H1 (cell line): ENCODE measurements around the gene FOXL3. TPM values are rescaled to one million over a fixed set of nuclear protein-coding genes. Genes with fewer than 3 reads are reported as not detected.

Experiments used
- CTCF ChIA-PET: fragments of 300-600 bp; sonication (Branson Sonifier 250); formaldehyde crosslinking; loops from one replicate; lab custom pipeline; 2021; ENCODE audit not compliant: partially characterized antibody; lab: Charles Lee
- POLR2A ChIA-PET: fragments of 300-600 bp; sonication (Branson Sonifier 250); formaldehyde crosslinking; loops from one replicate; lab custom pipeline; 2021; ENCODE audit warnings: inconsistent platforms; ENCODE audit not compliant: partially characterized antibody; lab: Charles Lee
- DNase-seq, 2 experiments: peaks; one replicate each; pipeline versions ENCODE4 v3.0.0 to v3.0.0-alpha.2; 2010 to 2022; ENCODE audit warnings: low spot score in 2 of 2, low read depth in 1 of 2, mixed read lengths in 1 of 2
- FAIRE-seq: peaks from 2 replicates; lab custom pipeline; 2011; peaks lifted over from hg19 to GRCh38; lab: Jason Lieb, UNC
- H2AFZ ChIP-seq: 2 replicates; pipeline ENCODE4 v1.8.1; 2012; ENCODE audit warnings: low read length, inconsistent platforms
- H2AK5ac ChIP-seq: 2 replicates; pipeline ENCODE4 v1.6.1; 2013; ENCODE audit warnings: low read depth, low read length
- H2BK120ac ChIP-seq: replicated peaks from 2 replicates; pipeline ENCODE3; 2013; ENCODE audit warnings: low read depth, low read length, inconsistent platforms
- H2BK12ac ChIP-seq: 2 replicates; pipeline ENCODE4 v1.6.1; 2013; ENCODE audit warnings: low read depth, low read length
- H2BK15ac ChIP-seq: 2 replicates; pipeline ENCODE4 v1.6.1; 2013; ENCODE audit warnings: low read length
- H2BK20ac ChIP-seq: 2 replicates; pipeline ENCODE4 v1.6.1; 2013; ENCODE audit warnings: low read length
- H2BK5ac ChIP-seq: 2 replicates; pipeline ENCODE4 v1.6.1; 2013; ENCODE audit warnings: low read depth, low read length
- H3K14ac ChIP-seq: 2 replicates; pipeline ENCODE4 v1.6.1; 2013; ENCODE audit warnings: inconsistent platforms; ENCODE audit not compliant: insufficient read length
- H3K18ac ChIP-seq: 2 replicates; pipeline ENCODE4 v1.6.1; 2013; ENCODE audit warnings: low read length; ENCODE audit errors: extremely low read depth
- H3K23ac ChIP-seq: 2 replicates; pipeline ENCODE4 v1.6.1; 2013; ENCODE audit warnings: inconsistent platforms; ENCODE audit not compliant: insufficient read length
- H3K23me2 ChIP-seq: 2 replicates; pipeline ENCODE4 v1.6.1; 2013; ENCODE audit warnings: low read depth, low read length
- H3K27ac ChIP-seq: 2 replicates; pipeline ENCODE4 v1.6.1; 2011; ENCODE audit warnings: low read depth, low read length, inconsistent platforms
- H3K27me3 ChIP-seq, 4 experiments: replicated peaks in 1 of 4; 1 replicate in 1 of 4; 2 replicates in 3 of 4; pipeline versions ENCODE4 v1.6.1 to v1.8.1; 2011 to 2013; ENCODE audit warnings: low read length in 3 of 4, mild to moderate bottlenecking in 3 of 4, inconsistent platforms in 2 of 4, mixed read lengths in 2 of 4, moderate library complexity in 1 of 4; ENCODE audit not compliant: control insufficient read depth in 3 of 4, insufficient read depth in 3 of 4; ENCODE audit errors: extremely low read depth in 1 of 4
- H3K36me3 ChIP-seq, 4 experiments: 2 replicates each; pipeline versions ENCODE4 v1.6.1 to v1.8.1; 2011 to 2013; ENCODE audit warnings: mild to moderate bottlenecking in 4 of 4, low read length in 3 of 4, moderate library complexity in 2 of 4, control low read depth in 1 of 4, inconsistent platforms in 1 of 4; ENCODE audit not compliant: insufficient read depth in 4 of 4, control insufficient read depth in 2 of 4
- H3K4ac ChIP-seq: replicated peaks from 2 replicates; pipeline ENCODE3; 2013; ENCODE audit warnings: low read length, low read depth, mixed read lengths, inconsistent platforms; ENCODE audit not compliant: insufficient read length
- H3K4me1 ChIP-seq, 4 experiments: replicated peaks in 1 of 4; 1 replicate in 1 of 4; 2 replicates in 3 of 4; pipeline versions ENCODE4 v1.6.1 to v1.8.1; 2011 to 2013; ENCODE audit warnings: low read length in 3 of 4, inconsistent platforms in 2 of 4, mixed read lengths in 1 of 4; ENCODE audit not compliant: insufficient read depth in 4 of 4, control insufficient read depth in 3 of 4
- H3K4me2 ChIP-seq, 2 experiments: 2 replicates each; pipeline versions ENCODE4 v1.6.1 to v1.8.1; 2011 to 2013; ENCODE audit warnings: low read depth in 2 of 2, low read length in 2 of 2, control low read depth in 1 of 2, inconsistent platforms in 1 of 2, mild to moderate bottlenecking in 1 of 2; ENCODE audit not compliant: insufficient read depth in 1 of 2
- H3K4me3 ChIP-seq, 4 experiments: fragments of 200-600, 300-600 bp in 1 of 4; sonication (generic), shearing (Covaris generic), sonication (Bioruptor Twin) in 1 of 4; 2 replicates each; pipeline versions ENCODE4 v1.5.1 to v1.8.1; 2011 to 2016; ENCODE audit warnings: low read length in 4 of 4, low read depth in 3 of 4, control low read depth in 2 of 4, inconsistent platforms in 2 of 4, mild to moderate bottlenecking in 2 of 4, mixed read lengths in 1 of 4, moderate library complexity in 1 of 4; ENCODE audit not compliant: insufficient read depth in 2 of 4; ENCODE audit errors: extremely low read depth in 1 of 4
- H3K56ac ChIP-seq: replicated peaks from 2 replicates; pipeline ENCODE3; 2013; ENCODE audit warnings: low read depth, mild to moderate bottlenecking, mixed read lengths, low read length, inconsistent platforms; ENCODE audit not compliant: insufficient read length
- H3K79me1 ChIP-seq: 2 replicates; pipeline ENCODE4 v1.6.1; 2013; ENCODE audit warnings: low read depth, low read length, control low read depth
- H3K79me2 ChIP-seq, 2 experiments: 2 replicates each; pipeline versions ENCODE4 v1.6.1 to v1.8.1; 2012 to 2013; ENCODE audit warnings: low read length in 2 of 2, mild to moderate bottlenecking in 2 of 2, inconsistent platforms in 1 of 2; ENCODE audit not compliant: insufficient read depth in 2 of 2, control insufficient read depth in 1 of 2
- H3K9ac ChIP-seq, 4 experiments: replicated peaks in 1 of 4; 1 replicate in 1 of 4; 2 replicates in 3 of 4; pipeline versions ENCODE4 v1.6.1 to v1.8.1; 2011 to 2013; ENCODE audit warnings: low read depth in 3 of 4, low read length in 3 of 4, control low read depth in 2 of 4, mild to moderate bottlenecking in 2 of 4, moderate library complexity in 2 of 4, inconsistent platforms in 1 of 4; ENCODE audit errors: extremely low read depth in 1 of 4
- H3K9me3 ChIP-seq, 2 experiments: 2 replicates each; pipeline versions ENCODE4 v1.6.1 to v1.8.1; 2012 to 2013; ENCODE audit warnings: mild to moderate bottlenecking in 2 of 2, moderate library complexity in 2 of 2, control low read depth in 1 of 2, inconsistent platforms in 1 of 2, low read depth in 1 of 2, low read length in 1 of 2, mixed read lengths in 1 of 2; ENCODE audit not compliant: insufficient read depth in 2 of 2
- H4K20me1 ChIP-seq, 2 experiments: replicated peaks in 1 of 2; 2 replicates each; pipeline versions ENCODE3 to v1.8.1; 2011 to 2013; ENCODE audit warnings: inconsistent platforms in 2 of 2, low read length in 2 of 2, mild to moderate bottlenecking in 1 of 2; ENCODE audit not compliant: insufficient read depth in 2 of 2, control insufficient read depth in 1 of 2
- H4K5ac ChIP-seq: 2 replicates; pipeline ENCODE4 v1.6.1; 2013; ENCODE audit warnings: low read length, low read depth, mixed read lengths, inconsistent platforms; ENCODE audit not compliant: insufficient read length
- H4K8ac ChIP-seq: 2 replicates; pipeline ENCODE4 v1.8.0; 2013; ENCODE audit warnings: mild to moderate bottlenecking, moderate library complexity, low read length, inconsistent platforms; ENCODE audit not compliant: insufficient read depth; ENCODE audit errors: extremely low read depth
- H4K91ac ChIP-seq: replicated peaks from 2 replicates; pipeline ENCODE3; 2013; ENCODE audit warnings: low read length, mixed read lengths, inconsistent platforms; ENCODE audit not compliant: insufficient read length
- ASH2L ChIP-seq: fragments of 200-600, 300-600 bp; sonication (generic); IDR thresholded peaks from one replicate; pipeline ENCODE4 v1.7.1; 2017; ENCODE audit warnings: low read length
- CREB1 ChIP-seq: IDR thresholded peaks from 2 replicates; pipeline ENCODE4 v1.6.1; 2012; ENCODE audit warnings: inconsistent platforms
- FOSL1 ChIP-seq: IDR thresholded peaks from 2 replicates; pipeline ENCODE4 v1.6.1; 2011; ENCODE audit warnings: mild to moderate bottlenecking, low read depth, low read length, moderate library complexity; ENCODE audit not compliant: insufficient read depth
- KDM1A ChIP-seq: fragments of 200-600, 300-600 bp; sonication (generic); IDR thresholded peaks from 2 replicates; pipeline ENCODE4 v1.7.1; 2016; ENCODE audit warnings: mild to moderate bottlenecking, low read length, borderline replicate concordance
- KDM5A ChIP-seq: fragments of 200-600 bp; IDR thresholded peaks from 2 replicates; pipeline ENCODE4 v1.7.1; 2012; ENCODE audit warnings: mild to moderate bottlenecking, low read length, inconsistent platforms, mixed read lengths
- POLR2AphosphoS5 ChIP-seq: IDR thresholded peaks from 2 replicates; pipeline ENCODE4 v1.6.1; 2011; ENCODE audit warnings: low read depth, low read length
- RBBP5 ChIP-seq: IDR thresholded peaks from 2 replicates; pipeline ENCODE4 v1.7.1; 2012; ENCODE audit warnings: low read depth, mild to moderate bottlenecking, inconsistent platforms, low read length, moderate library complexity, borderline replicate concordance
- RXRA ChIP-seq: IDR thresholded peaks from 2 replicates; pipeline ENCODE4 v1.6.1; 2011; ENCODE audit warnings: low read depth, mild to moderate bottlenecking, low read length, moderate library complexity; ENCODE audit not compliant: insufficient read depth
- SAP30 ChIP-seq: fragments of 300-600 bp; sonication (generic); IDR thresholded peaks from 2 replicates; pipeline ENCODE4 v1.7.1; 2012; ENCODE audit warnings: low read length, moderate library complexity, mild to moderate bottlenecking, inconsistent platforms; ENCODE audit not compliant: insufficient read depth, insufficient replicate concordance
- SRF ChIP-seq: IDR thresholded peaks from 2 replicates; pipeline ENCODE4 v1.6.1; 2011; ENCODE audit warnings: mild to moderate bottlenecking, low read depth, low read length, moderate library complexity
- ZNF274 ChIP-seq: IDR thresholded peaks from 2 replicates; pipeline ENCODE4 v1.7.0; 2012; ENCODE audit warnings: low read length, borderline replicate concordance; ENCODE audit errors: extremely low read depth
- WGBS, 2 experiments: shearing (Covaris generic) in 1 of 2; methylation state at CpG; one replicate each; pipeline versions ENCODE4 v1.1.6 to v1.1.7; 2013 to 2015; ENCODE audit warnings: low lambda C conversion rate in 2 of 2, mixed read lengths in 2 of 2, inconsistent platforms in 1 of 2, low coverage in 1 of 2, missing lambda C conversion rate in 1 of 2; ENCODE audit not compliant: insufficient replicate concordance in 2 of 2, insufficient coverage in 1 of 2, insufficient read length in 1 of 2; ENCODE audit errors: extremely low coverage in 1 of 2, missing lambda C conversion rate in 1 of 2; 5-methylcytosine and 5-hydroxymethylcytosine counted together
- polyA plus RNA-seq, 7 experiments: library from polyadenylated mRNA; depleted of rRNA in 3 of 7; stranded (reverse) in 5 of 7; unstranded in 2 of 7; fragments of >200 nt in 5 of 7; fragments of 200-250 nt in 2 of 7; gene quantifications; 1 replicate in 5 of 7; 2 replicates in 1 of 7; 4 replicates in 1 of 7; pipeline versions ENCODE4 v1.2.1 to v1.2.3, GENCODE V29; 2011 to 2013; ENCODE audit warnings: missing spikeins in 2 of 7, mixed read lengths in 2 of 7
- total RNA-seq: library from RNA; stranded (reverse); fragmentation: NEBNext Ultra II Directional; extraction: Animal tissue kit (Norgen Biotek cat#: 25700); gene quantifications from 2 replicates; pipeline ENCODE4 v1.2.1, GENCODE V29; 2021
- TF ChIP-seq, protein P1 (sequence below): IDR thresholded peaks from 2 replicates; pipeline ENCODE4 v1.6.1; 2011; ENCODE audit warnings: low read depth, mild to moderate bottlenecking, low read length; ENCODE audit not compliant: insufficient read depth
- TF ChIP-seq, protein P2 (sequence below): IDR thresholded peaks from 2 replicates; pipeline ENCODE4 v1.6.1; 2012; ENCODE audit warnings: inconsistent platforms

The FOXL3 gene
- total and polyA plus RNA-seq, 2 of the 8 experiments (the other 6 are each of a cell fraction or from before 2014, with no cell fraction given) = not detected

DNA sequence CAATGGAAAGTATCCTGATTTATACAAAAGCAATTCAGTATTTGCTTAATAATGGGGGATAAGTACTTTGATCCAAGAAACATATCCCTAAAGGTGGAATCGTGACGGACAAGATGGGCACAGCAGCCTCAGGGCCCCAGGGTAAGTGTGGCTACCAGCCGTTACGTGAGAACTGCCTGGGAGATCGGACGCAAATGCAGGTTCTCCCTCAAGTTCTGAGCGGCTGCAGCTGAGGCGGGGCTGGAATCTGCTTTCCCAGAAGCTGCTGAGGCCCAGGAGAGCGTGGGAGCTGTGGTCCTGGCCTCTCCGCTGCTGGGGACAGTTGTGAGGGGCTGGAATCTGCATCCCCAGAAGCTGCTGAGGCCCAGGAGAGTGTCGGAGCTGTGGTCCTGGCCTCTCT, 13.5 kb downstream of the FOXL3 start:
- no peak overlapping the region for H4K91ac ChIP-seq
- H2AK5ac ChIP-seq = no peak overlapping the region
- ChIA-PET CTCF (no interaction called here), POLR2A (no interaction called here)
- DNase-seq (no peak), FAIRE-seq (no peak)
- no peak overlapping the region for H2BK5ac ChIP-seq
- no peak overlapping the region for H3K4ac ChIP-seq
- no peak overlapping the region for H2BK15ac ChIP-seq
- no peak overlapping the region for H3K27ac ChIP-seq
- no peaks in the 10 kb centered on the region for H3K4me1 ChIP-seq
- H3K14ac ChIP-seq = no peak overlapping the region
- H2AFZ ChIP-seq = no peak overlapping the region
- no peak overlapping the region for H2BK120ac ChIP-seq
- peaks cover 9% of the 10 kb centered on the region in 2 experiments; a peak in 3 of 4 replicates for H3K9me3 ChIP-seq
- H4K8ac ChIP-seq = no peak overlapping the region
- H3K4me3 ChIP-seq = no peak overlapping the region
- peaks cover 3% of the 10 kb centered on the region; the same call in 1 of the 2 replicates for H3K23me2 ChIP-seq
- no peaks in the 10 kb centered on the region for H3K27me3 ChIP-seq
- no peak overlapping the region for H3K9ac ChIP-seq
- H3K23ac ChIP-seq = no peak overlapping the region
- H3K56ac ChIP-seq = no peak overlapping the region
- no peak overlapping the region for H2BK12ac ChIP-seq
- no peak overlapping the region for H2BK20ac ChIP-seq
- WGBS, 2 experiments = 87% methylated on average over 11 of the region's 11 CpGs; no CpG with 5 or more reads in 1 of the 2 experiments
- H4K5ac ChIP-seq = no peak overlapping the region
- H3K18ac ChIP-seq = no peak overlapping the region
- H3K4me2 ChIP-seq = no peak overlapping the region
- H3K79me1 ChIP-seq = no peaks in the 10 kb centered on the region
- no peaks in the 10 kb centered on the region for H3K79me2 ChIP-seq
- peaks cover 0 to 6% of the 10 kb centered on the region in 2 experiments for H4K20me1 ChIP-seq
- no peaks in the 10 kb centered on the region; a peak in 1 of 8 replicates for H3K36me3 ChIP-seq
- TF ChIP-seq, protein P1, sequence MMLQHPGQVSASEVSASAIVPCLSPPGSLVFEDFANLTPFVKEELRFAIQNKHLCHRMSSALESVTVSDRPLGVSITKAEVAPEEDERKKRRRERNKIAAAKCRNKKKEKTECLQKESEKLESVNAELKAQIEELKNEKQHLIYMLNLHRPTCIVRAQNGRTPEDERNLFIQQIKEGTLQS = no peak
- TF ChIP-seq CREB1 (no peak), ASH2L (no peak), ZNF274 (no peak), SRF (no peak), FOSL1 (no peak), KDM5A (no peak), POLR2AphosphoS5 (no peak), RXRA (no peak), KDM1A (no peak), RBBP5 (no peak), SAP30 (no peak)
- TF ChIP-seq, protein P2, sequence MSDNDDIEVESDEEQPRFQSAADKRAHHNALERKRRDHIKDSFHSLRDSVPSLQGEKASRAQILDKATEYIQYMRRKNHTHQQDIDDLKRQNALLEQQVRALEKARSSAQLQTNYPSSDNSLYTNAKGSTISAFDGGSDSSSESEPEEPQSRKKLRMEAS = no peak
